RWPE1 (cell line): ENCODE measurements around the gene WNT2B.

Experiments
- CTCF ChIA-PET: fragments of 350-600 bp; sonication (Branson Sonifier 250); formaldehyde crosslinking; extraction: SDS; loops from one replicate; lab custom pipeline; 2021; lab: Yijun Ruan, JAX
- POLR2A ChIA-PET: fragments of 400-600 bp; formaldehyde crosslinking; extraction: SDS; loops from one replicate; lab custom pipeline; 2020; ENCODE audit warnings: antibody characterized with exemption; ENCODE audit not compliant: low non-redundant PET; lab: Yijun Ruan, JAX
- DNase-seq: peaks from one replicate; pipeline ENCODE4 v3.0.0; 2012; ENCODE audit warnings: low spot score
- H3K27ac ChIP-seq: fragments of 450-650 bp; 2 replicates; pipeline ENCODE4 v1.5.1; 2017
- TF ChIP-seq, protein P1 (sequence below): fragments of 450-650 bp; conservative IDR thresholded peaks from 2 replicates; pipeline ENCODE4 v1.5.1; 2017; ENCODE audit warnings: low read depth, mild to moderate bottlenecking

WNT2B gene

DNA sequence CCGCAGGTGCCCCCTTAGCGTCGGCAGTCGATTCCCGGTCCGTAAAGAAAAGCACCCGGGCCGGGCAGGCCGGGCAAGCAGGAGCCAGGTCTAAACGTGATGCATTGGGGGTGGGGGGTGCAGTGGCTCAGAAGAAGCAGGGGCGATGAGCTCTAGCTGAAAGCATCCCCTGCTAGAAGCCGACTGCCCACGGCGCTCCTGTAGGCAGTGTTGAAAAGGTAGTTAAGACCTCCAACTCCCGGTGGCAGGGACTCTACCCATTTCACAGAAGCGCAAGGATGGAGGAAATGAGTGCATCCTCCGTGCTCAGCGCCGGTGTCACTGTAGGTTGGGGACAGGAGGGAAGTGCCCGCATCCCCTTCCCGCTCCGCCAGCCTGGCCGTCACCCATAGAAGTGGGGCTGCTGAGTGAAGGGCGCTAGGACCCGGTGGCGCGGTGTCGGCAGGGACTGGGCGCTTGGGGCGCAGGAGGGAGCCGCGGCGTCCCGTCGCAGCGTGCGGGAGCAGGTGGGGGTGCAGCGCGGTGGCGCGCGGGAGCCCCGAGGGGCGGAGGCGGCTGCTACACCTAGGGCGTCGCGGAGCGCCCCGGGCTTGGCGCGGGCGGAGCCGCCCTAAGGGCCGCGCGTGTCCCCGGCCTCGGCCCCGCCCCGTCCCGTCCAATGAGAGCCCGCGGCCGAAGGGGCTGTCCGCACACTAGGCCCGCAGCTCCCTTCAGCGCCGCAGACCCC, at the start of gene WNT2B:
WNT2B (plus strand) TSS at position 688 of the 727 bp plus-strand sequence. CDS start 298 bp downstream, outside the sequence.
- ChIA-PET POLR2A (no interaction called here), CTCF (no interaction called here)
- H3K27ac ChIP-seq = no peak within 1 kb of the TSS
- peak; percentile 31 for DNase-seq
- TF ChIP-seq, protein P1, sequence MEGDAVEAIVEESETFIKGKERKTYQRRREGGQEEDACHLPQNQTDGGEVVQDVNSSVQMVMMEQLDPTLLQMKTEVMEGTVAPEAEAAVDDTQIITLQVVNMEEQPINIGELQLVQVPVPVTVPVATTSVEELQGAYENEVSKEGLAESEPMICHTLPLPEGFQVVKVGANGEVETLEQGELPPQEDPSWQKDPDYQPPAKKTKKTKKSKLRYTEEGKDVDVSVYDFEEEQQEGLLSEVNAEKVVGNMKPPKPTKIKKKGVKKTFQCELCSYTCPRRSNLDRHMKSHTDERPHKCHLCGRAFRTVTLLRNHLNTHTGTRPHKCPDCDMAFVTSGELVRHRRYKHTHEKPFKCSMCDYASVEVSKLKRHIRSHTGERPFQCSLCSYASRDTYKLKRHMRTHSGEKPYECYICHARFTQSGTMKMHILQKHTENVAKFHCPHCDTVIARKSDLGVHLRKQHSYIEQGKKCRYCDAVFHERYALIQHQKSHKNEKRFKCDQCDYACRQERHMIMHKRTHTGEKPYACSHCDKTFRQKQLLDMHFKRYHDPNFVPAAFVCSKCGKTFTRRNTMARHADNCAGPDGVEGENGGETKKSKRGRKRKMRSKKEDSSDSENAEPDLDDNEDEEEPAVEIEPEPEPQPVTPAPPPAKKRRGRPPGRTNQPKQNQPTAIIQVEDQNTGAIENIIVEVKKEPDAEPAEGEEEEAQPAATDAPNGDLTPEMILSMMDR = no peak

DNA sequence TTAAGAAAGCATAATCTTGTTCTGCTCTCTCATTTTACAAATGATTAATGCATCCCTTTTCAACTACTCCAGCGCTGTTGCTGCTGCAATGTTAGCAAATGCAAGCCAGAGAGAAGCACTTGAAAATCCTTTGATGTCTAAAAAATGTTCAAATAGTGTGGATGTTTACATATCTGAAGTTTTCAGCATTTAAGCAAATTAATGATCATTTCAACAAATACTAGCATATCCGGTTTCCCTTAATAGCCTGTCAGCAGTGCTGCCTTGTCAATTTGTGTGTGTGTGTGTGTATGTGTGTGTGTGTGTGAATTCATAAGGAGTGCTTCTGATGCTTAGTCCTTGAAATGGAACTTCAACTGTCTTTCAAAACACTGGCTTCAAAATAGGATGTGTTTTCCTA, 48.1 kb upstream of the WNT2B start:
- ChIA-PET CTCF (no interaction called here), POLR2A (no interaction called here)

DNA sequence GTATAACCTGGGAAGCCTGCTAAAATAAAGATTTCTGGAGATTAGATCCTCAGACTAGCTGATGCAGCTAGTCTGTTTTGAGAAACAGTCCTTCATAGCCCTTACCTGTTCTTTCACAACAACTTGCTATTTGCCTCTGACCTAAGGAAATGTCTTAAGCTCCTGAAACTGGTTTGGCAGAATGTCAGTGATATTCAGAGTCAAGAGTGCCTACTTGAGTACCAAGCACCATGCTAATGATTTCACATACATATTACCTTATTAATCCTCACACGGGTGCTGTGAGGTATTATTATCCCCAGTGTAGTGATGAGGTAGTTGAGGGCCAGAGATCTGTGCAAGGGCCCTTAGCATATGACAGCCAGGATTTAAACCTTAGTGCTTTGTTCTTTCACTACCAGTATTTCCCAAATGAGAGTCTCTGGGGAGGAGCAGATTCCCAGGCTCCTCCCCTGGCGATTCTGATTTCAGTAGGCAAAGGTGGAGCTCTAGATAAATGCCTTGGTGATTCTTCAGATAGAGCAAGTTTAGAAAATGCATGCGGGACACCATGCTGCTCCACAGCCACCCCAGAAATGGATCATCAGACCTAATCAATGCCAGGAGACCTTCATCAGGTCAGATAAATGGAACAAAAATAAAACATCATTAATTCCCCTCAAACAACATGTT, 47.4 kb upstream of the WNT2B start:
- H3K27ac ChIP-seq = no peak overlapping the region
- TF ChIP-seq, protein P1 = no peak
- POLR2A ChIA-PET = no interaction called here
- no peak for DNase-seq
- CTCF ChIA-PET = no interaction called here

More for the DNA sequence above, 48.1 kb upstream of the WNT2B start:
- no peak for DNase-seq
- TF ChIP-seq, protein P1 = no peak
- H3K27ac ChIP-seq = no peak overlapping the region

DNA sequence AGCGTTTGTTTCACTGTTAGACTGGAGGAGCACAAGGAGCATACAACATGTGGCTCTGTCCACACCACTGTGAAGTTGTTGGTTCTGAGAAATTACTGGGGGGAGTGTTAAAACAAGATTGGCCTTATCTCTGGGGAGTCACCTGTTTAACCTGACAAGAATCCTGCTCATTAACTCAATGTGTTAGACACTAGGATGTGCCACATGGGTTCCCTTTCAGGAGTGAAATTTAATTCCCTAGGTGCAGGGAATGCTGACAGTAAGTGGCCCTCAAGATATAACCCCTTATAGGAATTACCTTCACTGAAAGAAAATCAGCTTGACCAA, 45.8 kb upstream of the WNT2B start:
- ChIA-PET POLR2A (no interaction called here), CTCF (interaction anchor here (0.5 to 1.2 kb wide), 2 partner anchors 13 to 51 kb away, joined by 3 read pairs; no protein-coding TSS in a partner anchor)
- H3K27ac ChIP-seq = no peak overlapping the region
- DNase-seq = no peak
- TF ChIP-seq, protein P1 = no peak

DNA sequence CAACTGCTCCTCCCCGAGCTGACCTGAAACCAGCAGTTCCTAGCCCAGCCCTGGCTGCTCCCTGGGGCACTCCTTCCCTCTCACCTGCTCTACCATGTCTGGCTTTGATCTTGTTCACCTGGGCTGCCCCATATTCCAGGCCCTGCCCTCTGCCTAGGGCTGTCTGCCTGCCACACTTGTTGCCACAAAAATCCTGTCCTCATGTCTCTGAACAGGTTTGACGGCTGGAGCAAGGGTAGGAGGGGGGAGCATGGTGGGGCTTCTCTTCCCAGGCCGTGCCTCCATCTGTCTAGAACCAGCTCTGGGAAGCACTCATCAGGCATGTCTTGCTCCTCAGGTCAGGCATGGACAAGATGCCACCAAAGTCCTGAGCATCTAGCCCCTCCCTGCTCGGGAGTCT, 44.3 kb upstream of the WNT2B start:
- POLR2A ChIA-PET = no interaction called here
- peak overlapping the region; percentile 27; the same call in 1 of the 2 replicates for H3K27ac ChIP-seq
- TF ChIP-seq, protein P1 = no peak
- DNase-seq = no peak
- CTCF ChIA-PET = interaction anchor here (0.6 to 3.4 kb wide), 5 partner anchors 11 to 74 kb away, joined by 3 to 27 read pairs (median 4); no protein-coding TSS in a partner anchor

DNA sequence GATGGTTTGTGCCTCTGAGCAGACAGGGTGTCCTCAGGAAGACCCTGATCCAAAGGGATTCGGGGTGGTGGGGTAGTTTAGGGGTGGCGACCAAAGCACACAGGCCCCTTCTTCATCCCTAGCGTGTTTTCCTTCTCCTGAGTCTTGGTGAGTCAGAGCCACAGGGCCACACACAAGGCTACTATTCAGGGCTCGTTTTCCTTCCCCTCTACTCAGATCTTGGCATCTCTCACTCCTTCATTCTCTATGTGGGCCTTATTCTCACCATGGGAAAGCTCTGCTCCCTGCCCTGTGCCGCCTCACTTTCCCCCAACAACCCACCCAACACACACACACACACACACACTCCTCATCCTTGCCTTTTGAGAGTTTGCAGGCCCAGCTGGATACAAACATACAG, 43.6 kb upstream of the WNT2B start:
- H3K27ac ChIP-seq = no peak overlapping the region
- ChIA-PET POLR2A (interaction anchor here (0.8 kb wide), 1 partner anchor 152 kb away, joined by 4 read pairs; no protein-coding TSS in a partner anchor), CTCF (interaction anchor here (0.6 to 3.4 kb wide), 7 partner anchors 8 to 160 kb away, joined by 3 to 27 read pairs (median 4); no protein-coding TSS in a partner anchor)
- DNase-seq = no peak
- TF ChIP-seq, protein P1 = no peak
